Astrocyte (in vitro differentiated cells and primary cell): Measurements from ENCODE around the gene GABBR2. TPM values are rescaled to one million over a fixed set of nuclear protein-coding genes. Genes with fewer than 3 reads are reported as not detected.

Experiments used
- DNase-seq: peaks from one replicate; pipeline ENCODE4 v3.0.0-alpha.2; 2010; ENCODE audit warnings: low read depth
- FAIRE-seq: peaks from 2 replicates; lab custom pipeline; 2011; peaks lifted over from hg19 to GRCh38; lab: Jason Lieb, UNC
- H2AFZ ChIP-seq: 2 replicates; pipeline ENCODE4 v1.6.0; 2012; ENCODE audit warnings: low read depth, low read length, inconsistent platforms
- H3K27ac ChIP-seq: 2 replicates; pipeline ENCODE4 v1.5.1; 2011; ENCODE audit warnings: low read depth, low read length, inconsistent platforms
- H3K27me3 ChIP-seq: 2 replicates; pipeline ENCODE4 v1.6.0; 2011; ENCODE audit warnings: low read length, inconsistent platforms; ENCODE audit not compliant: insufficient read depth
- H3K36me3 ChIP-seq: 2 replicates; pipeline ENCODE4 v1.5.1; 2011; ENCODE audit warnings: low read length, inconsistent platforms; ENCODE audit not compliant: insufficient read depth
- H3K4me1 ChIP-seq: 2 replicates; pipeline ENCODE4 v1.5.1; 2011; ENCODE audit warnings: low read length, inconsistent platforms; ENCODE audit not compliant: insufficient read depth
- H3K4me2 ChIP-seq: 2 replicates; pipeline ENCODE4 v1.6.0; 2012; ENCODE audit warnings: low read length, inconsistent platforms
- H3K4me3 ChIP-seq: 2 replicates; pipeline ENCODE4 v1.5.1; 2011; ENCODE audit warnings: low read depth, mild to moderate bottlenecking, low read length, inconsistent platforms; ENCODE audit not compliant: insufficient read depth
- H3K79me2 ChIP-seq: 2 replicates; pipeline ENCODE4 v1.6.0; 2012; ENCODE audit warnings: mild to moderate bottlenecking, low read length, inconsistent platforms; ENCODE audit not compliant: insufficient read depth
- H3K9ac ChIP-seq: 2 replicates; pipeline ENCODE4 v1.6.0; 2012; ENCODE audit warnings: mild to moderate bottlenecking, low read length, inconsistent platforms
- H3K9me3 ChIP-seq: 2 replicates; pipeline ENCODE4 v1.5.1; 2012; ENCODE audit warnings: low read depth, mild to moderate bottlenecking, low read length, inconsistent platforms; ENCODE audit not compliant: insufficient read depth
- H4K20me1 ChIP-seq: 2 replicates; pipeline ENCODE4 v1.6.0; 2012; ENCODE audit warnings: low read length, inconsistent platforms; ENCODE audit not compliant: insufficient read depth
- H3K27ac Mint-ChIP-seq: one replicate; pipeline ENCODE4 v1.8.0; 2021; ENCODE audit warnings: mild to moderate bottlenecking, mixed read lengths; ENCODE audit not compliant: unreplicated experiment
- H3K27me3 Mint-ChIP-seq: one replicate; pipeline ENCODE4 v1.8.0; 2021; ENCODE audit warnings: low read depth, mixed read lengths; ENCODE audit not compliant: unreplicated experiment
- H3K36me3 Mint-ChIP-seq: one replicate; pipeline ENCODE4 v1.8.0; 2021; ENCODE audit warnings: low read depth, mixed read lengths; ENCODE audit not compliant: unreplicated experiment
- H3K4me1 Mint-ChIP-seq: one replicate; pipeline ENCODE4 v1.8.0; 2021; ENCODE audit warnings: low read depth, mixed read lengths; ENCODE audit not compliant: unreplicated experiment
- H3K4me3 Mint-ChIP-seq: one replicate; pipeline ENCODE4 v1.8.0; 2021; ENCODE audit warnings: mild to moderate bottlenecking, moderate library complexity, mixed read lengths; ENCODE audit not compliant: unreplicated experiment
- H3K9me3 Mint-ChIP-seq: one replicate; pipeline ENCODE4 v1.8.0; 2021; ENCODE audit warnings: mild to moderate bottlenecking, mixed read lengths; ENCODE audit not compliant: unreplicated experiment
- EZH2 ChIP-seq: IDR thresholded peaks from 2 replicates; pipeline ENCODE4 v1.6.1; 2012; ENCODE audit warnings: mild to moderate bottlenecking, low read length, inconsistent platforms; ENCODE audit not compliant: insufficient read depth
- total RNA-seq: library from RNA; stranded (reverse); gene quantifications from 2 replicates; pipeline ENCODE4 v1.2.1, GENCODE V29; 2021
- TF ChIP-seq, protein P1 (sequence below): IDR thresholded peaks from 2 replicates; pipeline ENCODE4 v1.5.1; 2011; ENCODE audit warnings: low read depth, mild to moderate bottlenecking, inconsistent platforms, low read length, moderate library complexity; ENCODE audit not compliant: insufficient read depth

Gene GABBR2
- total RNA-seq, 1 donor from 2014 or later = 2.0 TPM

DNA sequence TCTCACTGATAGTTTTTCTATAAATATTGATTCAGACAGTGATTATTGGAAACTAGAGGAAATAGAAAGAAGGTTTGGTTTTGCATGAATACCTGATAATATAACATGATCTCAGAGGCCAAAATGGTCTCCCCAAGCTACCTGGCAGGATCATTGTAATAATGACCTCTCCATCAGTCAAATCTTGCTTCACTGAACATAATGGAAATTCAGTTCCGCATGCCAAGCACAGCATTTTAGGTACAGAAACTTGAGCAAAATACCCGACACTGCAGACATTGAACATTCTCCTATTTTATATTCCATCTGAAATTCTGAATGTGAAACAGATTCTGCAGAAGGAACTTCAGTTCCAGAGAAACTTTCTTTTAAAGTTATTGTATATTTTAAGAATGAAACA lies 444.2 kb downstream of the GABBR2 start:
- H3K9me3 Mint-ChIP-seq = no peaks in the 10 kb centered on the region
- DNase-seq (no peak), FAIRE-seq (no peak)
- H3K4me1 Mint-ChIP-seq = peaks cover 19% of the 10 kb centered on the region
- TF ChIP-seq, protein P1, sequence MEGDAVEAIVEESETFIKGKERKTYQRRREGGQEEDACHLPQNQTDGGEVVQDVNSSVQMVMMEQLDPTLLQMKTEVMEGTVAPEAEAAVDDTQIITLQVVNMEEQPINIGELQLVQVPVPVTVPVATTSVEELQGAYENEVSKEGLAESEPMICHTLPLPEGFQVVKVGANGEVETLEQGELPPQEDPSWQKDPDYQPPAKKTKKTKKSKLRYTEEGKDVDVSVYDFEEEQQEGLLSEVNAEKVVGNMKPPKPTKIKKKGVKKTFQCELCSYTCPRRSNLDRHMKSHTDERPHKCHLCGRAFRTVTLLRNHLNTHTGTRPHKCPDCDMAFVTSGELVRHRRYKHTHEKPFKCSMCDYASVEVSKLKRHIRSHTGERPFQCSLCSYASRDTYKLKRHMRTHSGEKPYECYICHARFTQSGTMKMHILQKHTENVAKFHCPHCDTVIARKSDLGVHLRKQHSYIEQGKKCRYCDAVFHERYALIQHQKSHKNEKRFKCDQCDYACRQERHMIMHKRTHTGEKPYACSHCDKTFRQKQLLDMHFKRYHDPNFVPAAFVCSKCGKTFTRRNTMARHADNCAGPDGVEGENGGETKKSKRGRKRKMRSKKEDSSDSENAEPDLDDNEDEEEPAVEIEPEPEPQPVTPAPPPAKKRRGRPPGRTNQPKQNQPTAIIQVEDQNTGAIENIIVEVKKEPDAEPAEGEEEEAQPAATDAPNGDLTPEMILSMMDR = no peak
- no peak for TF ChIP-seq EZH2
- Histone ChIP-seq H3K27ac (no peak overlapping the region), H3K9ac (no peak overlapping the region), H4K20me1 (no peaks in the 10 kb centered on the region), H3K4me1 (no peaks in the 10 kb centered on the region), H3K9me3 (no peaks in the 10 kb centered on the region), H3K4me2 (no peak overlapping the region), H3K4me3 (no peak overlapping the region), H2AFZ (no peak overlapping the region), H3K27me3 (no peaks in the 10 kb centered on the region), H3K36me3 (no peaks in the 10 kb centered on the region), H3K79me2 (no peaks in the 10 kb centered on the region)
- H3K4me3 Mint-ChIP-seq = no peak overlapping the region
- peaks cover 13% of the 10 kb centered on the region for H3K27me3 Mint-ChIP-seq
- H3K27ac Mint-ChIP-seq = no peak overlapping the region
- H3K36me3 Mint-ChIP-seq = no peaks in the 10 kb centered on the region

DNA sequence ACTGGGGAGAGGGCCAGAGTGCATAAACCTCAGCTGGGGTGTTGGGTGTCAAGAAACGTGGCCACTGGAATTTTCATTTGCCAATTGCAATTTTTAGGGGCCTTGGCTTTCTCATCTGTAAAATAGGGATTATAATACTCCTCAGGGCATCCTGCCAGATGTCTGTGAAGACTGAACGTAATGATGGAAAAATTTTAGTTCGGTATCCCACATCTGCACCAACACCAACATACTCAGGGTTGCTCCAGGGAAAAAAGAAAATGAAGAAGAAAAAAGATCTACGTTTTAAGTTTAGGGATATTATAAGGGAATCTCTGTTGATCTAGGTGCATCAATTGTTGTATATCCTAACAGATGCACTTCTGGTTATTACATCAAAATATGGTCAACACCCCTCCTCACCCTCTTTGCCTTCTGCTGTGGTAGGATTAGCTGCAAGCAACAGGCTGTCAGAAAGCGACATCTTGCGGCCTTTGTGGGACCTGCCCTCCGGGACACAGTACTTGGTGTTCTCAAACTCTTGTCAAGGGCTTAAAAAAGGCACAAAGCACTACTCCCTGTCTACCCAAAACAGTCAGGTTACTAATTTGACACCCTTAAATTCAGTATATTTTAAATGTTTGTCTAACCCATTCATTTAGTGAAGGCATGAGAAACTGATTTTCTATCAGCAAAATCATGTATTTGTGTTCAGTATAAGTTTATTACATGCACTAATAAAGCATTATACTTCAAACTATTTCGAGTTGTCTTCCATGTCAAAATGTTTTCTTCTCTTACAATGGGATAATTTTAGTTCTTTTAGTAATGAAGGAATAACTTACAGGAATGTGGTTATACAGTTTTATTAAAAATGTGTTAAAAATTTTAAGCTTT lies 445.0 kb downstream of the GABBR2 start:
- Histone ChIP-seq H3K9me3 (no peaks in the 10 kb centered on the region), H3K27ac (no peak overlapping the region), H3K27me3 (no peaks in the 10 kb centered on the region), H3K4me2 (no peak overlapping the region), H3K79me2 (no peaks in the 10 kb centered on the region), H3K4me1 (no peaks in the 10 kb centered on the region), H4K20me1 (no peaks in the 10 kb centered on the region), H3K36me3 (no peaks in the 10 kb centered on the region), H2AFZ (no peak overlapping the region), H3K4me3 (no peak overlapping the region), H3K9ac (no peak overlapping the region)
- no peak overlapping the region for H3K27ac Mint-ChIP-seq
- FAIRE-seq (peak; percentile 55), DNase-seq (peak; percentile 47)
- no peak for TF ChIP-seq EZH2
- TF ChIP-seq, protein P1 = peak; percentile 98
- peaks cover 17% of the 10 kb centered on the region for H3K4me1 Mint-ChIP-seq
- H3K27me3 Mint-ChIP-seq = peaks cover 8% of the 10 kb centered on the region
- H3K36me3 Mint-ChIP-seq = no peaks in the 10 kb centered on the region
- H3K9me3 Mint-ChIP-seq = no peaks in the 10 kb centered on the region
- no peak overlapping the region for H3K4me3 Mint-ChIP-seq

DNA sequence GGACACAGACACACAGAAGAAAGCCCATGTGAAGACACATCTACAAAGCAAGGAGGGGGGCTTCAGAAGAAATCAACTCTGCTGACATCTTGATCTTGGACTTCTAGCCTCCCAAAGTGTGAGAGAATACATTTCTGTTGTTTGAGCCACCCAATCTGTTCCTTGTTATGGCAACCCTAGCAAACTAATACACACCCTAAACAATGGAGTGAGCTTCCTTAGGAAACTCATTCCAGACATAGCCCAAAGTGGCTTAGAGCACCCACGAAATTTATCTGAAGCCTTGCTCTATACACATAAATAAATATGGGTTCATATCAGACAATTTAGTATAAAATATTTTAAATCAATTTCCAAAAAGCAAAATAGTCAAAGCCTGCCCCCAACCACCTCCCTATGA lies 445.7 kb downstream of the GABBR2 start:
- H3K27ac ChIP-seq = no peak overlapping the region
- no peak overlapping the region for H3K9ac ChIP-seq
- FAIRE-seq (no peak), DNase-seq (no peak)
- Mint-ChIP-seq H3K27ac (no peak overlapping the region), H3K4me1 (peaks cover 17% of the 10 kb centered on the region), H3K36me3 (no peaks in the 10 kb centered on the region), H3K27me3 (peaks cover 5% of the 10 kb centered on the region), H3K4me3 (no peak overlapping the region), H3K9me3 (no peaks in the 10 kb centered on the region)
- no peaks in the 10 kb centered on the region for H3K9me3 ChIP-seq
- H2AFZ ChIP-seq = no peak overlapping the region
- no peaks in the 10 kb centered on the region for H3K36me3 ChIP-seq
- H3K4me2 ChIP-seq = no peak overlapping the region
- no peaks in the 10 kb centered on the region for H3K4me1 ChIP-seq
- no peaks in the 10 kb centered on the region for H3K27me3 ChIP-seq
- no peaks in the 10 kb centered on the region for H3K79me2 ChIP-seq
- H3K4me3 ChIP-seq = no peak overlapping the region
- no peak for TF ChIP-seq EZH2
- TF ChIP-seq, protein P1 = no peak
- no peaks in the 10 kb centered on the region for H4K20me1 ChIP-seq
